GM12892 (cell line): ENCODE measurements around the gene ABR.

ENCODE experiments used
- POLR2A ChIP-seq: IDR thresholded peaks from 2 replicates; pipeline ENCODE4 v1.6.1; 2011; ENCODE audit warnings: low read depth, low read length, control low read depth
- POLR2AphosphoS5 ChIP-seq: IDR thresholded peaks from 2 replicates; pipeline ENCODE4 v1.6.1; 2011; ENCODE audit warnings: low read depth, low read length, control low read depth
- TAF1 ChIP-seq: IDR thresholded peaks from 2 replicates; pipeline ENCODE4 v1.6.1; 2011; ENCODE audit warnings: low read depth, mild to moderate bottlenecking, control low read depth, low read length, borderline replicate concordance

DNA sequence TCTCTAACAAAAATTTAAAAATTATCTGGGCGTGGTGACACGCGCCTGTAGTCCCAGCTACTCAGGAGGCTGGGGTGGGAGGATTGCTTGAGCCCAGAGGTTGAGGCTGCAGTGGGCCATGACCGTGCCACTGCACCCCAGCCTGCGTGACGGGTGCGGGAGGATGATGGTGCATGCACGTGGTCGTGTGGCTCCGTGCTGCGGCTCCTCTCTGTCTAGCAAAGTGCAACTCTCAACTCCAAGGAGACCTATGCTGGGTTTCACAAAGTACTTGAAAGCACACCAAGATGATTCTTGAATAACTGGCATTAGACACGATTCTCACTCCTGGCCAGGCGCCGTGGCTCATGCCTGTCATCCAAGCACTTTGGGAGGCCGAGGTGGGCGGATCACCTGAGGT is 226.0 kb downstream of the ABR start:
- no peak for TF ChIP-seq POLR2A
- TF ChIP-seq POLR2AphosphoS5, result no peak
- no peak for TF ChIP-seq TAF1
